SH-SY5Y (cell line): Measurements from ENCODE around the gene SPAG9.

Source experiments
- GATA2 ChIP-seq: IDR thresholded peaks from 2 replicates; pipeline ENCODE4 v1.6.1; 2011; ENCODE audit warnings: mild to moderate bottlenecking, low read depth, low read length
- GATA3 ChIP-seq: IDR thresholded peaks from 2 replicates; pipeline ENCODE4 v1.6.1; 2011; ENCODE audit warnings: low read depth, mild to moderate bottlenecking, low read length, moderate library complexity

DNA sequence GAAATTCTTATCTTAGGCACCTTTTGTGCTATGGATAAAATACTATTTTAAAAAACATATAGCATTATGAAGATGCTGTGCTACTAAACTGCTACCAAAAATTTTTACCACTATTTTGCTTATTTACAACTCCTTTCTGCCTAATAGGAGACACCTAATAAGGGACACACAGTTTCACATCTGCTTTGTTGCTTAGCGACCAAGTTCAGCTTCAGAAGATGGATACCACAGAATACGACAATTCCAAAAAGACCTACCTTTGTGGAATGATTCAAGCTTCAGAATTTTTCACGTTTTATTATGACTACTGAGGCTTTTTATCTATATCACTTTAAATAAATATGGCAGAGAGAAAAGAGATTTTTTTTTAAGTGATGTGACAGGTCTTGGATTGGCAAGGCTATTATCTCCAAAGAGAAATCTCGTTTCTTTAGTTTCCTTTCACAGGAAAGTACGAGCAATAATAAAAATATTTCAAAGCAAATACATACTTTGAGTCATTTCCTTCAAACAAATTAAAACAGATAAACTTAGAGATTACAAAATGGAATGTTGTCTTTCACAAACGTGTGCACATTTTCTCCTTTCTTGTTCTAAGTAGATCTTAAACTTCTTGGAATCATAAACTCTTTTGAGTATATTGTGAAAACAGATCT is 35.4 kb downstream of the SPAG9 start:
- TF ChIP-seq GATA2 (no peak), GATA3 (no peak)
